NCI-H1105 treated with DMSO at 0.1 percent for 48 hours (cell line): ENCODE measurements around the gene IFIH1.

ENCODE experiments used
- DNase-seq: peaks from one replicate; lab custom pipeline; 2025; lab: John Stamatoyannopoulos, UW

The IFIH1 gene

DNA sequence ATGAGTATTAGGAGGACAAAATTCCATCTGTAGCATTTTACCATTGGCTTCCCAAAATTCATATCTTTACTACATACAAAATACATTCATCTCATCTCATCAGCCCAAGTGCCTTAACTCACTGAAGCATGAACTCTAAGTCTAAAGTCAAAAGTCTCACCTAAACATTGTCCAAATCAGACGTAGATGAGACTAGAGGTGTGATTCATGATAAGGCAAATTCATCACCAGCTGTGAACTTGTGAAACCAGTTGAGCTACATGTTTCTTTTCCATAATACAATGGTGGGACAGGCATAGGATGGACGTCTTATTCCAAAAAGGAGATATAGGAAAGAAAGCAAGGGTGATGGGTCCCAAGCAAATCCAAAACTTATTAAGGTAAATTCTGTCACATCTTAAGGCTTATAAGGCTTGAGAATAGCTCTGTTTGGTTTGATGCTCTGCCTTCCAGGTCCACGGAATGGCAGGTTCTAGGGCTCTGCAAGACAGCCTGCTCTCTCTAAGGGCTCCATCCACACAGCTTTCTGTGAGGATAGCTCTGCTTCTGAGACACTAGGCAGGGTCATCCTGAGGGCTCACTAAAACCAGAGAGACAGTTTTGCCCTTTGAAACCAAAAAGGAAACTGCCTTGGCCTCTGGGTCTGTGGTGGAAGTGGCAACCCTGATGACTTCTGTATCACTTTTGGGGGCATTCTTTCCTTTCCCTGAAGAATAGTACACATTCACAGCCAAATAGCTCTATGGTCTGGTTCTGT lies 9.6 kb downstream of the IFIH1 start:
- DNase-seq, result no peak

DNA sequence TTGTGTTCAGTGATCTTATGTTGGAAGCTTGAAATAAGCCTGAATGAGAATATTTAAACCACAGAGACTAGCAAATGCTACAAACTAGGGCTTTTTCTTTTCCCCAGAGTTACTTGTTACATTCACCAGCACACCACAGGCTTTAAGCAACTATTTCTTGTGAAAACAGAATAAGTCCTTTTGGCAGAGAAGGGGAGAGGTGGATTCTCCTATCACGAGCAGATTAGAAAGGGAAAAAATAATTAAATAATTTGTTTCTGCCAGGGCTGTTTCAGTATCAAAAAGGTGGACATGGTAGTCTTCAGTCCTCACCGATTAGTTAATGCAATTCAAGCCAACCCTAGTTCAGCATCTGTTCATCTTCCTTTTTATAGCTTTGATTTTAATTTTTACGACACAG lies 12.6 kb downstream of the IFIH1 start:
- DNase-seq, result no peak

DNA sequence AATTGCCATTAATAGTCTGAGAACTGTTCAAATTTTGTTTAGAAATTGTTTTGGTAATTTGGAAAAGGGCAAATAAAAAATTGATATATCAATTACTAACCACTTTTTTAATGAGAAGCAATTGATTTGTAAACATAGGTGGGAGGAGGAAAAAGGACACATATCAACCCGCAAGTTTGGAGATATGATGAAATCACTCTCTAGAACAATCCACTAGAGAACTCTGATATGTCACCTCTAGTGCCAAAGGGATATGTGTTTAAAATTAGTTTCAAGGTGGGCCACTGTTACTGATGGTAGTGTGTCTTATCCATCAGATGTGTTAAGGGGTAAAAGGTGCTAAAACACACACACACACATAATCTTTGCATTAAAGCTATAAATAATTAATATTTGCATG lies 16.6 kb downstream of the IFIH1 start:
- no peak for DNase-seq

DNA sequence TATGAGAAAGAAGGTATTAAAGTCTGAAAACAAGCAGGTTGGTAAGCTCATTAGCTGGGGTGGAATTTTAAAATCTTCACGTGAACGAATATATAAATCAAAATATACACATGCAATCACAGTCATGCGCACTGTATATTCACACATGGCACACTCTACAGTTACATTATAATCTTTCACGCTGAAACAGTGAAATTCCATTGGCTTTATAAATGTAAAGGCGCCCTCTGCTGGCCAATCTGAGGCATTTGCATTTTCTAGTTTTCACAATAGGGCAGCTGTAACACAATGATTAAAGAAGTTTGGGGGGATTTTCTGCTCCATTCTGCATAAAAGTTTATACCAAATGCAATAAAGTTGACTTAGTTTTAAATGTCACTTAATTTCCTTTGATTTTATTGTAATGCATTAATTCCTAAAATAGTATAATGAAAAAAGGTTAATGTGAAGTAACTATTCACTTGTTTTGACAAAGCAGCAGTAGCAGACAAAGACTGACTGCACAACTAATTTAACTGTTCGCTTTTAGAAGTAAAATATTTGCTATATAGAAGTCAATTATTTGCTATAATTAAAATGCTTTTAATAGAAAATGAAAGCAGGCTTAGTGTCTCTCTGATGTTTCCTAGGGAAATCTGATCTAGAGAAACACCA lies 17.2 kb downstream of the IFIH1 start:
- peak; percentile 73 for DNase-seq

DNA sequence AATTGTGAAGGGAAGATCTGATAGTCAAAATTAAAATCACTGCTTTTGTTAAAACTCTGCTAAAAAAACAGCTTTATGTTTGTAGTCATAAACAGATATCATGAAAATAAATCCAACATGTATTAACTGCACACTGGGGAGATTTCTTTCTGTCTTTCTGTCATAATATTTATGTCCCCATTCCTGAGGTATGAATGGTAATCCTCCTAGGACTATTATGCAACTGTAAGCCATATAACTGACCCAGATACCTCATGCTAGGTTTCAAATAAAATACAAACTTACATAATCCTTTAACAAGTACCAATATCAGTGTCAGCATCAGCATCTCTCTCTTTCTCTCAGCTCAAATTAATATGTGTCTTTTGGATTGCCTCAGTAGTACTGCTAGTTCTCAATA lies 18.2 kb downstream of the IFIH1 start:
- no peak for DNase-seq

DNA sequence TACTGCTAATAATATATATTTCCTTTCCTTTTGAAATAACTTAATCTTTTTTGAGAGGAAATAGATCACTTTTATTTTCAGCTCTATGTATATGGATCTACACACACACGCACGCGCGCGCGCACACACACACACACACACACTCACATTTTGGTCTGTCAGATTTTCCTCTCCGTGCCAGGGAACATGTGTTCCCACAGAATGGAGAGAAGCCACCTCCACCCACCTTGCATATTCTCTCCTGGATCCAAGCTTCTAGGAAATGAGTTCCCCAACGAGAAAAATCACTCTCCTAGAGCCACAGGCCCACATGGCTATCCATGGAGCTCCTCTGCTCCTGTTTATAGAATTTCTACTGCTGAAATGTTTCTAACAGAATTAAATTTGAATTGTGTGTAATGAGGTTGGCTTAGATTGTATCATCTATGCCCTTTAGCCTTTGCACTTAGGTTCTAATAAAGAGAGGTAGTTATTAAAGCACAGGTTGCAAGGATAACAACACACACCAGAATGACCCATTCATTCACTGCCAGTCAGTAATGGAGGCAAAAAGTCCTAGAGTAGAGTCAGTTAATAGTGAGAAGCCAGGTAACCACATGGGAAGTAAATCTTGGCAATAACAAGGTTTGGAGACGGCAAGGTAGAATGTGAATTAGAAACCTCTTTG lies 19.7 kb downstream of the IFIH1 start:
- no peak for DNase-seq

DNA sequence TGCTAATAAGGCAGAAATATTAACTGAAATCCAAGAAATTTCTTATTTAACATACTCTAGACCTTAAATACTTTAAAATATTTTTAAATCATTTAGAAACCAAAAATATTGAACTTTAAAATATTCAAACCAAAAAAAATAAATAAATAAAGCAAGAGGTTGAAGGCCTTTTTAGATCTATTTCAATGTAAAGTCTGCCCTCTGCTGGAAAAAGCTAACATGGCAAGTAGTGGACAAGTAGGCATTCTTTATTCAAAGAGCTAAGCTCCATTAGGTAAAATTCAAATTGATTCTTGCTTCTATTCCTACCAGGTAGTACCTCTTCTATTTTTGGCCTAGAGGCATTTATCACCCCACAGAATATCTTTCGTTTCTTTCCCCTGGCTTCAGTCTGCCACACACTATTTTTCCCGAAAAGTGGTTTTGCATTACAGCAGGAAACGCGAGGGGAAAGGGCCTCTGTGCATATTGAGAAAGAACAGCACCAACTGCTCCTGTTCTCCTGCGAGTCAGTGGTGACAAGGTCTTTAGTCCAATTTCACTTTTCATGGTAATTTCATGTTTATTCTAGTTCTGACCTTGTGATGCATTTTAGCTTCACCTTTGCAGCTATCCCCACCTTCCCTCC lies 20.4 kb downstream of the IFIH1 start:
- peak; percentile 68 for DNase-seq

DNA sequence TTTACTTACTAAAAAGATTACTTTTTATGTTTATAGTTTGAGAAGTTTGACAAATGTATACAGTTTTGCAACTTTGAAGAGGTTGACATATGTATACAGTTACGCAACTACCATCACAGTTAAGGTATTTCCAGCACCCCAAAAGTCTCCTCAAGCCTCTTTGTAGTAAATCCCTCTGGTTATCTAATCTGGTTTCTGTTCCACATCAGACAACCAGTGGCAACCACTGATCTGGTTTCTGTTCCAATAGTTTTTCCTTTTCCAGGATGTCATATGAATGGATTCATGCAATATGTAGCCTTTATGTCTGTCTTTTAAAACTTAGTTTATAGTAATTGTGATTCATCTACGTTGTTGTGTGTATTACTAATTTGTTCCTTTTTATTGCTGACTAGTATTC lies 23.5 kb downstream of the IFIH1 start:
- no peak for DNase-seq

DNA sequence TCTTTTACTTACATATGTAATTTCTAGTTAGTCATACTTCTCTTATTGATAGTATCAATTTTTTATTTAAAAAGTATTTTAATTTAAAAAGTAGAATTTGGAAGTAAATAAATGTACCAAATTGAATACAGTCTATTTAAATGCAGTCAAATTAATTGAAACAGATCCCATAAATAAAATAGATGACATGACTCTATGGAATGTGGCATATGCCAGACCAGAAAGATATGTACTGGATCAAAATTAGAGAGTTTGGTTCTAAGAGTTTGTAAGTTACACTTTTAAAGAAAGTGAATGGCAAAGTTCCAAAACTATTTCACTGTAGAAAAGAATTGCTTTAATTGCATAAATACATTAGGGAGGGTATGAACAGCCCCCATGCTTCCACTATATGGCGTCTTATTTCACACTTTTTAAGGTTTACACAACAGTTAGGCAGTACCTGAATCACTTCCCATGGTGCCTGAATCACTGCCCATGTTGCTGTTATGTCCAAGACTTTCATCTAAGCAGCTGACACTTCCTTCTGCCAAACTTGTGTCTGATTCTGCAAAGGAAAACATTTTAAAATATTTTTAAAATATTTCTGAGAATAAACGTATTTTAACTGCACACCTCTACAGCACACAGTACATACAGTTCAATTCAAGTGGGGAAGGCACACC lies 25.2 kb downstream of the IFIH1 start:
- DNase-seq, result no peak

DNA sequence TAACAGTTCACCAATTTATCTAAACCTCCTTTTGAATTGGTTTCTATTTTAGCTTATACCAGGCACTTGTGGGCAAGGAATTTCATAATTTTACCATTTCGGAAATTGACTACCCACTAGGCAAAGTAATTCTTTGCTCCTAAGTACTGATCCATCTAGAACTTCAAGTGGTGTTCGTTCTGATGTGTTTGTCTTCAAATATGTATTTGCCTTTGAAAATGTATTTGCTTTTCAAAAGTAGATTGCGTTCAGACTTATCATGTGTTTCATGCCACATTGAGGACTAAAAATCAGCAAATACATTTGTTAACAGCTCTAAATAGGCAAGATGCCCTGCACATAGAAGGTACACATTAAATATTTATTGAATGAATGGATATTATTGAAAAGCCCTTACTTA lies 26.7 kb downstream of the IFIH1 start:
- DNase-seq, result no peak

DNA sequence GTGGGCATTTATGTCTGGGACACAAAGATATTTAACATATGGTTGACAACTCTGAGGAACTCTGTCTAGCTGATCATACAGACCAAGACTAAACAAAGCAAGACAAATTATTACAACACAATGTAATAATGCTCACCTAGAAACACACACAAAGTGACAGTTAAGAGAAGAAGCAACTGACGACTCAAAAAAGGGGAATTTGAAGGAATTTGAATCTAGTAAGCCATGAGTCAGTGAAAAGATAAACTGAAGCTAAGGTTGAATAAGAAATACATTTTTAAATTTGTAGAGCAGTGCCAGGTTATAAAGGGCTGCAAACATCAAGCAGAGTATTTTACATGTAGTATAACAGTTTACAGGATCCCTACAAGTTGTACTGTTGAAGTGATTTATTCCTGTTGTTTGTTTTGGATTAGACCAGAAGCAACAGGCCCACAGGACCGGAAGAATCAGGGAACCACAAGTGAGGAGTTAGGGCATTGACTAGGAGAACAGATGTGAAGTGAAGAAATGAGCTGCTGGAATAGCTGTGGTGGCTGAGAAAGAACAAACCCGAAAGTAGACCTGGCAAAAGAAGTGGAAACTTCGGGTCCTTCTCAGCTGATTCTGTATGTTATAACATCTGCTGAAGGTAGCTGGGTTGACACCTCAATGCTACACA lies 35.6 kb downstream of the IFIH1 start:
- DNase-seq, result no peak

DNA sequence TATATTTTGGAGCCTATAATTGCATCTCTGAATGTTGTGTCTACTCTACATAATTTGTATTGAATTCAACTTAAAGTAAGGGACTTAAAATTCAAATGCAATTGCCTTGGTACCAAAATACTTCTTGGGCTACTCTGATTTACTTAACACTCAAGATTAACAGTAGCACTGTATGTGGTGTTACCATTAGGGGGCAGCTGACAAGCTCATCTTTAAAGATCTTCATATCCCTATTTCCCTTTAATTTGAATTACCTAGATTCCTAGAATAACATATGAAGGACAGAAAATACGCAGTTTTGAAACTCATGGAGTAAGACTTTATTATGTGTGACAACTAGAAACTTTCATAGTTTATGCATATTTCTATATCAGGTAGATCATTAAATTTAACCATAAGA lies 37.8 kb downstream of the IFIH1 start:
- no peak for DNase-seq

DNA sequence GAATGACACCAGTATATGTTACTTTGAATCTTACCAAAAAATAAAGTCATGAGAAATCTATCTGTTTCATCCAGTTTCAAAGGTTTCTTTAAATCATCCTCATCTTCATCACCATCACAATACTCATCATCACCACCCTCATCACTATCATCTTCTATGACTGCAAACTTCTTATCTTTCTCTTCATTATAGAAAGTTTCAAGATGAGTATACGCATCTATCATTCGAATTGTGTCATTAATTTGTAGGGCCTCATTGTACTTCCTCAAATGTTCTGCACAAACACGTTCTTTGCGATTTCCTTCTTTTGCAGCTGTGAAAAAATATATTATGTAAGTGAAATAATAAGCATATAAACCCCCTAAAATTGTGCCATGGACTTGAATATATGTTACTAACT lies 41.1 kb downstream of the IFIH1 start:
- DNase-seq, result no peak

DNA sequence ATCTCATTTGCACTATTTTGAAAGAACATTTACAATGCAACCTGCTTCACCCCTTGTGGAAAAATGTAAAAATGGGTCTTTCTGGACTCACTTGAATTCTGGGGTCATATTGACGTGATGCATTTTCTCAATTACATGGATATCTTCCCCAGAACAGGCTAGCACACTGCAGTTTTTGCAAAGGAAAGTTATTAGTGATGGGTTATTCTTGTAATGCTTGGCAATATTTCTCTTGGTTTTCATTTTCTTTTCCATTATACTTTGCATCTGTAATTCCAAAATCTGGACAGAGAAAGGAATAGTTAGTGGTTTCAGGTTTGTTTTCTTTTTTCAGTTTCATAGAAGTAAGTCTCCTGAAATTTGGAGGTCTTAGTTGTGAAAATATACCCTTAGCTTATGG lies 50.5 kb downstream of the IFIH1 start:
- DNase-seq, result no peak

DNA sequence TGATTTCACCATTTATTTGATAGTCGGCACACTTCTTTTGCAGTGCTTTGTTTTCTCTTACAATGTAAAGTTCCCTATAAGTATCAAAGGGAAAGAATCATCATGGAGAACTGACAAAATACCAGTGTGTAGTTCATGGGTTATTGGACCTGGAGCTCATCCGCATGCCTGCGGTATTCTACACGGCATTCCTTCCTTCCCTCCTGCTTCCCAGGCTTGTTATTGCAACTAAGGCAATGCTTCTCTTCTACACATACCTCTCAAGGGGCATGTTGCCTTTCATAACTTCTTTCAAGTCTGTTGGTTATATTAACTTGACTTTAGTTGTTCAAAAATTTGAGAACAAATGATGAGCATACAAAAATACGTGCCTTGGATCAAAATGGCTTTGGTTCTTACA lies 51.0 kb downstream of the IFIH1 start:
- no peak for DNase-seq

DNA sequence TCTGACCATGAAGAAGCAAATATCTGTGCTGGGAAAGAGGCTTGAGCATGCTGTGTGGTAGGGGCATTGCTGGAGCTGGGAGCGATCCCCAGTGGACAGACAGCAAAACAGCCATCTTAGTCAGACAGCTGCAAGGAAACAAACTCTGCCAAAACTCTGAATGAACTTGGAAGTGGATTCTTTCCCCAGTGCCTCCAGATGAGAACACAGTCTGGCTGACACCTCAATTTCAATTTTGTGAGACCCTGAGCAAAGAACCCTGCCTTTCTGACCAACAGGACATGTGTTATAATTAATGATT lies 52.1 kb downstream of the IFIH1 start:
- DNase-seq, result no peak

DNA sequence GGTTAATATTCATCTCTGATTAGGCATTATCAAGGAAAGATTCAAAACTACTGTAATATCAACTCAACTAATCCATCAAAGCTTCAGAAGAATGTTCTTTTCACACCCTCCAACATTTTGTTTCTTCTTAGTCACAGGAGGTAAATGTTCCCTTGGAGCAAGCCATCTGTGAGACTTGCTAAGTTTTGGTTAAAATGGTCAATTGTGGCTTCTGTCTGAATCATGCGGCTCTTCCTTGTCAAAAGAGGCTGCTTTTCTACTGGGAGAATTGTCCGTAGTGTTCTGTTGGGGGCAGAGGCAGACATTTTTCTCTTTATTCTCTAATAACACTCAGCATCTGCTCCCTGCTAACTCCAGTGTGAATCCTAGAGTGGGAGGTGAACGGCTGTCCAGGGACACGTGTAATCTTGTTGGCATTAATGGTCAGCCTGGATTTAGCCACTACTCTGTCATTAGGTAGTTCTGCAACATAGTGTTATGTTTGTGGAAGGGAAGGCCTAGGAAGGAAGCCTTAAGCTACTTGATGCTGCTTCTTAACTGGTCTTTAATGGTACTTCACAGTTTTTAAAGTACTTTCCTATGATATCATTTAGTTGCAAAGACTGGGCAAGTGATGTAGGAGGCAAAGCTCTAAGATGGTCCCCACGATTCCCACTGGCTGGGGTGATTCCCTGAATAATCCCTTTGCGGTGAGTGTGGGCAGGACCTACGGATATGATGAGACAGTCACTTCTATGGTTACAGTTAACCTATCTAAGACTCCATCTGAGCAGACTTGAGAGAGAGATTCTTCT lies 52.6 kb downstream of the IFIH1 start:
- no peak for DNase-seq

DNA sequence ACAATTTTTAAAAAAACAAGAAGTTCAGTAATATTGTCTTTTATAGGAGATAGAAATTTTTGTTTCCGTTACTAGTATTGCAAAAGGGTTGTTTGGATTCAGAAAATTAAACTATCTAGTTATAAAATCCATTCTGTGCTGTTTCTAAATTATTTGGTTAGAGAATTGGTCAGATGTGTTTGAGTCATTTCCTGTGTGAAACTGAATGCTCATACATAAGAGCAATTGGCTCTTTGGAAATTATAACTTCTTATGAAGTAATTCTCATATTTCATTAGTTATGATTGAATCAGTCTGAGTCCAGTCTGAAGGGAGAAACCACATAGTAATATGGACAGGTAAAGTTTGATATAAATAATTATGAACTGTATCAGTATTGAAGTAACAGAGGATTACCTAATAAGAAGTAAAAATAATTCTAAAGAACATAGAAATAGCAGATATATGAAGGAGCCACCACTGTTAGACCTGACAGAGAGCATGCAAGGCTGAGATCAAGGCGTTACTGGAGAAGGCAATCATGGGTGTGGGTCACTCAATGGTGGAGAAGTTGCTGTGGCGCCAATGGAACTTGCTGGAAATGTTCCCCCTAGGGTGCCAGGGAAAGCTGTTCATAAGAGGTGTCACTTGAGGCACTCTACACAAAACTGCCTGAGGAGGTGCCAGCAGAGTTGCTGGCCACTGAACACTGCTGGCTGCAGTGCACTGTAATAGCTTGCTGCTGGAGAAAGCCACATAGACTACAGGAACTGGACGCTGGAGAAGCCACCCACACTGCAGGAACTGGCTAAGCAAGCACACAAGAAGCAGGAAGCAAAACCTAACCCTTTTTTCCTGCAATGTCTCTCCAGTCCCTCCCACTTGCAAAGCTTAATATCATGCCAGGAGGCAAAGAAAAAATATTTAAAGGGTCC lies 57.2 kb downstream of the IFIH1 start:
- no peak for DNase-seq

DNA sequence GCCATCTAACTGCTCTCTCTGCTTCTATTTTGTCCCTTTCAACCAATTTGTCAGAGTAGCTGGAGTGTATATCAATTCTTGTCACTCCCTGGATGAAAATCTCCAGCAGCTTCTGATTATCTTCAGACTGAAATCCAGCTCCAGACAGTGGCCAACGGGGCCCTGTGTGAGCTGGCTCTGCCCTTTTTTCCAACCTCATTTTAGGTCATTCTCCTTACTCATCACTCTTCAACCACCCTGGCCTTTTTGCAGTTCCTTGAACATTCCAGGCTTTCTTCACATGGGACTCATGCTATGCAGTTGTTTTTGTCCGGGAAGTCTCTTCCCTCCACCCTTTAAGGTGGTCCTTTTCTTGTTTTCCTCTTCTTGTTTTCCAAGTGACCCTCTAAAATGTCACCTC lies 59.8 kb downstream of the IFIH1 start:
- DNase-seq, result no peak

DNA sequence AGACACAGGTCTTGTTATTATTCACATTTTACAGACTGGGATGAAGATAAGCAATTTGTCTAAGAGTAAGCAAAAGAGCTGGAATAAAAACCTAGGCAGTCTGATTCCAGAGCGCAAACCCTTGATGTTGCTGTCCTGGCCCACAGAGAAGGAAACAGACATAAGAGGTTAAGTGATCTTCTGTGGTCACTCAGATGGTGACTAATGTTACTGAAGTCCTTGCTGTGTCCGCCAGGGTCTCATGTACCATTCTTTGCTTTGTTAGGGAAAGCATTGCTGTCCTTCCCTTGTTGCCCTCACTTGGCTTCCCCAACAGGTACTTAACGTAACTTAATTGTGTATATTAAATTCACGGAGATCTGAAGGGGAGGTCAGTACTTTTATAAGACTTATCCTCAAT lies 60.3 kb downstream of the IFIH1 start:
- no peak for DNase-seq
